ENCODE measurements around the gene ZSCAN4.

ZSCAN4 gene

GRCh38 chr19:57668635-57669034 is at the start of gene ZSCAN4:
TSS of gene ZSCAN4 (plus strand) at chr19:57668935. CDS start at chr19:57676146, 7,211 bp downstream.
- no peak for DNase-seq (ENCODE audit: low read depth in 3 of 3)

GRCh38 chr19:57620673-57621348 is 47.9 kb upstream of the ZSCAN4 start:
- DNase-seq (ENCODE audit: low read depth in 3 of 3), result no peak

GRCh38 chr19:57623091-57623490 is 45.6 kb upstream of the ZSCAN4 start:
- DNase-seq (ENCODE audit: low read depth in 3 of 3), result no peak

- peak; percentile 61 to 80 (median 72) for DNase-seq (ENCODE audit: low read depth in 3 of 3)
Observed at GRCh38 chr19:57632987-57633831, 35.5 kb upstream of the ZSCAN4 start, which contains the start of gene ZNF211. TSS of gene ZNF211 (plus strand) at chr19:57633168. CDS start at chr19:57633347, 179 bp downstream.

- no peak for DNase-seq (ENCODE audit: low read depth in 3 of 3)
Observed at GRCh38 chr19:57633832-57634131, 35.0 kb upstream of the ZSCAN4 start.

GRCh38 chr19:57637379-57637778 is 31.4 kb upstream of the ZSCAN4 start:
- no peak for DNase-seq (ENCODE audit: low read depth in 3 of 3)

GRCh38 chr19:57641715-57642234 is 27.0 kb upstream of the ZSCAN4 start:
- DNase-seq (ENCODE audit: low read depth in 3 of 3), result no peak

GRCh38 chr19:57642396-57643046 is 26.2 kb upstream of the ZSCAN4 start:
- no peak for DNase-seq (ENCODE audit: low read depth in 3 of 3)

- DNase-seq (ENCODE audit: low read depth in 3 of 3), result no peak
Observed at GRCh38 chr19:57643734-57644133, 25.0 kb upstream of the ZSCAN4 start.

GRCh38 chr19:57648331-57649003 is 20.3 kb upstream of the ZSCAN4 start:
- DNase-seq (ENCODE audit: low read depth in 3 of 3), result no peak

GRCh38 chr19:57651654-57651996 is 17.1 kb upstream of the ZSCAN4 start:
- DNase-seq (ENCODE audit: low read depth in 3 of 3), result no peak

GRCh38 chr19:57653689-57654088 is 15.0 kb upstream of the ZSCAN4 start:
- DNase-seq (ENCODE audit: low read depth in 3 of 3), result no peak

- DNase-seq (ENCODE audit: low read depth in 3 of 3), result no peak
Observed at GRCh38 chr19:57655443-57655842, 13.3 kb upstream of the ZSCAN4 start.

GRCh38 chr19:57656346-57656745 is 12.4 kb upstream of the ZSCAN4 start:
- no peak for DNase-seq (ENCODE audit: low read depth in 3 of 3)

- DNase-seq (ENCODE audit: low read depth in 3 of 3), result no peak
Observed at GRCh38 chr19:57664269-57665127, 4.2 kb upstream of the ZSCAN4 start.

- no peak for DNase-seq (ENCODE audit: low read depth in 3 of 3)
Observed at GRCh38 chr19:57665261-57665806, 3.4 kb upstream of the ZSCAN4 start.

- DNase-seq (ENCODE audit: low read depth in 3 of 3), result no peak
Observed at GRCh38 chr19:57667228-57667627, 1.5 kb upstream of the ZSCAN4 start.

GRCh38 chr19:57671124-57671895 is 2.6 kb downstream of the ZSCAN4 start:
- DNase-seq (ENCODE audit: low read depth in 3 of 3), result no peak

- DNase-seq (ENCODE audit: low read depth in 3 of 3), result no peak
Observed at GRCh38 chr19:57672466-57672865, 3.7 kb downstream of the ZSCAN4 start.

- DNase-seq (ENCODE audit: low read depth in 3 of 3), result no peak
Observed at GRCh38 chr19:57675881-57676280, 7.1 kb downstream of the ZSCAN4 start.
